22Rv1 (cell line): ENCODE results near the gene STUM.

Experiments
- CTCF ChIP-seq: fragments of 450-650 bp; IDR thresholded peaks from 2 replicates; pipeline ENCODE4 v1.5.1; 2017; ENCODE audit warnings: mild to moderate bottlenecking
- ZFX ChIP-seq: fragments of 450-650 bp; IDR thresholded peaks from 2 replicates; pipeline ENCODE4 v1.6.1; 2017; ENCODE audit warnings: antibody characterized with exemption, borderline replicate concordance

- no peak for TF ChIP-seq CTCF
- no peak for TF ChIP-seq ZFX
Observed at GRCh38 chr1:226590614-226591013, 42.0 kb downstream of the STUM start.
